T follicular helper cell (primary cell): Measurements from ENCODE around the gene PIGO.

ENCODE experiments used
- DNase-seq: peaks from one replicate; pipeline ENCODE4 v3.0.0-alpha.2; 2020; ENCODE audit warnings: low read depth

Gene PIGO

DNA sequence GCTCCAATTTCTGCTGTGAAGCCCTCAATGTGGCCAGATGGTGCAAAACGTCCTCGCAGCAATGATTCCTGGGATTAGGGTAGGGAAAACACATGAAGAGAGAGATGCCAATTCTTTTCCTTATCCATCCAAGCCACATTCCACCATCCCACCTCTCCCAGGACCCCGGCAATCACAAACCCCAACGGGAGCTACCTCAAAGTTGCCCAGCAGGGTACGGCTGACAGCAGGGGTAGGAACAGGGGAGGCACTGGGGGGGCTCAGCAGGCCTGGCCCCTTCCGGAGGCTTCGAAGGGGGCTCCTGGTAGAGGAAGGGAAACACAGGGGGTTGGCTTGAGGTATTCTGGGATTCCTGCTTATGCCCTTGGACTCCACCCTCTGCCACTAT, 9.9 kb upstream of the PIGO start:
- no peak for DNase-seq

DNA sequence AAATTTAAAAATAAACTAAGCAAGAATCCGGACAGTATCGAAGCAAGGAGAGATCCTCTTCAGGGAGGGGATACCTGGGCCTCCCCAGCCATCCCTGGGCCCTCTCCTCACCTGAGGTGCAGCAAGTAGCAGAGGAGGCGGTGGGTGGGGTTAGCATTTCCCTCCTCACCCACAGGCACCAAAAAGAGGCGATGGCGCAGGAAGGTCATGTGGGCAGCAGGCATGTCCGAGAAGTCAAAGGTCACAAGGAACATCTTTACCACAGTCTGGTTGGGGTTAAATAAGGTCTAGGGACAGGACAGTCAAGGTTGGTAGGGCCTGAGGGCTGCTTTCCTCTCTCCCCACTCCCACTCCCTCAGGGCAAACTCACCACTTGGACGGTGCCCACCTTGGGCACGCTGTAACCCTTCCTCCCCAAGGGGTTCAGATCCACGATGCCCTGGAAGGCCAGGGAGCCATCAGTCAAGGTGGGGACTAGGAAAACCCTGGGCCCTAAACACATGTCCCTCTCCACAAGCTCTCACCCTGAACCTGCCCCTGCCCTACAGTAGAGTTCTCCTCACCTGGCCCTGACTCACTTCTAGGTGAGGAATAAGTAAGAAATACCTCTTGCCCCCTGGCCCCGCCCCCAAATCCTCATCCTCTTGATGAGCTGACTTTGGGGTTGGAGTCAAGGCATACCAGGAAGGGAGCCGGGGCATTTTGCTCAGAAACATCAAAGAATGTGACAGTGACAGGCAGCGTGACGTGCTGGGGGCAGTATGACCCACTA, 9.4 kb upstream of the PIGO start:
- DNase-seq, result no peak

DNA sequence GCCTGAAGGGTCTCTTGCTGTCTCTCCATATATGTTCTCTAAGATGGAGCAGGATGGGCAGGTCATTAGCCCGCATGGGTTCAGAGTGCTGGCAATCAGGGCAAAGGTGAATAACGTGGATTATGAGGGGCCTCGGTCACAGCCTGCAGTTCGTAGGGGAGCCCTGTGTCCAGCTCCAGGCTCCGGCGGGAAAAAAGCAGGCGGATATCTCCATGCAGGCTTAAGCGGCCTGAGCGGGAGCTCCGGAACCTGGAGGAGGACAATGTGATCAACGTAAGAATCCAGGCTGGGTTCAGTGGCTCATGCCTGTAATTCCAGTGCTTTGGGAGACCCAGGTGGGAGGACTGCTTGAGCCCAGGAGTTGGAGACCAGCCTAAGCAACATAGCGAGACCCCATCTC, 8.7 kb upstream of the PIGO start:
- DNase-seq, result no peak

DNA sequence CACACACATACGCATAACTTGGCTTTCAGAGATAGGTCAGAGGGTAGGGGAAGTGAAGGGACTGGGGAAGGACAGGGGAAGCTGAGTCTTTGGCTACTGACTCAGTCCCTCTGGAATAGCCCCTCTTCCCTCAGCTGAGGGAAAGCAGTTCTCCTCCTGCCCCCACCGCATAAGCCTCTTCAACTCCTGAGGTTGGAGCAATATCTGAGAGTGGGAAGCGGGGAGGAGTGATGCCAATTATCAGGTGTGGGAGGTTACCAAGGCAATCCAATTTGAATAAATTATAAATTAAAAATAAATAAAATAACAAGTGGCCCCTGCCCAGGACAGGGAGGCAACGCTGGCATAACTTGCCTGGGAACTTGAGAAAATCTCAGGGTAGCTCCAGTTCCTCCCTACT, 8.2 kb upstream of the PIGO start:
- DNase-seq, result no peak

DNA sequence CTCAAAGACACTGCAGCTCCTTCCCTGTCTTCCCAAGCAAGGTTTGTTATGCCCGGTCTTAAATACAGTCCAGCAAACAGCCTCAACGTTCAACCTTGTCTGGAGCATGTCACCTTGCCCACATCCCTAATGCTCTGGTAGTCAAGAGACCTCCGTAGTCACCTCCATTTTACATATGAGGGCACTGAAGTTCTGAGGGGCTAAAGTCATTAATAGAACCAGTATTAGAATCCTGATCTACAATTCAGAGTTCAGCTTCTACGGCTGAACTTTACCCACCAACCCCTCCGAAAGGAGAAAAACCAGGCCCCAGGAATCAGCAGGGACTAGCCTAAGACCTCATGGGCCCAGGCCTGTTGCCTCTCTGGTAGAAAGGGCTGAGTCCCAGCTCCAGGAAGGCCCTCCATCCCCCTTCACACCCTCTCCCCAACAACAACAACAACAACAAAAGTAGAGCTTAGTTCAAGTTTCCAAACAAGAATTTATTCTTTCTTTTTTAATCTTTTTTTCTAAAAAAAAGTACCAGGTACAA, 7.3 kb upstream of the PIGO start:
- DNase-seq, result no peak

DNA sequence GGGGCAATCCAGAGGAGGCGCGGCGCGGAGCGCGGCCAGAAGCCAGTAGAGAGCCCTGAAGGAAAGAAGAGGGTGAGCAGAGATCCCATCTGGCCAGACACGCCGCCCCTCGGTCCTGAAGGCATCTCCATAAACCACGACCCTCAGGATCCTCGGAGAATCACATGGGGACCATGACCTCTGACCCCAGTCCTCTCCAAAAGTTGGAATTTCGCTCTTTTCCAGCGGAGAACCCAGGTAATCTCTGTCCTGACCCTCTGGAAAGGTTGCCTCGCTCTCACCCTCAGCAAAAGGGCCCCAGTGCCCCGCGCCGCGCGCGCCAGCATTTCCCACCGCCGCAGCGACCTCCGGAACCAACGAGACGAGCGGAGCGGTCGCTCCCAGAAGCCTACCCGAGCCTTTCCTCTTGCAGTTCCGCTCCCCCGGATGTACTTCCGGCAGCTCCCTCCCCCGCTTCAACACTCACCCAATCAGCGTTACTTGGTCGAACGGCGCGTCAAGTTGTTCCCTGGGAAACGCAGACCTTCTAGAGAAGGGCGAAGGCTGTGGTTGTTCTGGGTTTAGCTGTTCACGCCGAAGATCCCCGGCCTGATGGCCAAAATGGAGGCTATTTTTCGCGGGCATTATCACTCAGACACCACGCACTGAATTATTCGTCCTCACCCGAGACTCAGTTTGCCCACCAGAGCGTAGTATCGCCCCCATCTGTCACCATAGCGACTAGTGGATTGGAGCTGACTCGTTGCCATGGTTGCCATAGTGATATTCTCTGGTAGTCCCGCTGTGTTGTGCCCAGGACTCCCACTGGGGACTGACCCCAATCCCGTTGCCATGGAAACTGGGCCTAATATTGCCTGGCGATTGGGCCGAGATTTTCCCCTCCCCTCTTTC, 6.6 kb upstream of the PIGO start, which contains the start of gene STOML2:
Gene STOML2 (minus strand): TSS at position 363 of the 891 bp plus-strand sequence. CDS start 37 bp downstream, at position 326.
- peak; percentile 88 for DNase-seq

DNA sequence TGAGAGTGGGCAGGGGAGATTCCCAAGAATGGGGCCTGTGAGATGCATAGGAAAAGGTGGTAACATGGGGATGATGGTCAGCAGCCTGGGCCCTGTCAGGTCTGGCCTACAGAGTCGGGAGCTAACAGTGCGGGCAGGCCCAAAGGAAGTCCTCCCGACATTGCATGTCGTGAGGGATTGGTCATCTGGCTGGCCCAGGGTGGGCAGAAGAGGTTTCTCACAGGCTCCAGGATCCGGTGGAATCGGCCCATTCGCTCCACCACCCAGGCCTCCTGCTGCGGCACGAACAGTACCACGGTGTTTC, 6.0 kb upstream of the PIGO start:
- no peak for DNase-seq

DNA sequence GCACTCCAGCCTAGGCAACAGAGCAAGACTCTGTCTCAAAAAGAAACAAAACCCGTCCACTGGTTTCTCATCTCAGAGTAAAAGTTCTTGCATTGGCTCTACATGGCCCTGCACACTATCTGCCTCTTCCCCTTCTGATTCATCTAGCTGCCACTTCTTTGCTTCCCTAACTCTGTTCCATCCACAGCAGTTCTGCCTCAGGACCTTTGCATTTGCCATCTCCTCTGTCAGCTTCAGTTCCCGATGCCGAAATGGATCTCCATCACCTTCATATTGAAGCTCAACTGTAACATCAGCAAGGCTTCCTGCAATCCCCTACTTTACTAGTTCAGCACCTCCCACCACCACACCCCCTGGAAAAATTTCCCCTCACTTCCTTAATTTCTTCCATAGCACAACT, 1.2 kb upstream of the PIGO start:
- DNase-seq, result no peak

DNA sequence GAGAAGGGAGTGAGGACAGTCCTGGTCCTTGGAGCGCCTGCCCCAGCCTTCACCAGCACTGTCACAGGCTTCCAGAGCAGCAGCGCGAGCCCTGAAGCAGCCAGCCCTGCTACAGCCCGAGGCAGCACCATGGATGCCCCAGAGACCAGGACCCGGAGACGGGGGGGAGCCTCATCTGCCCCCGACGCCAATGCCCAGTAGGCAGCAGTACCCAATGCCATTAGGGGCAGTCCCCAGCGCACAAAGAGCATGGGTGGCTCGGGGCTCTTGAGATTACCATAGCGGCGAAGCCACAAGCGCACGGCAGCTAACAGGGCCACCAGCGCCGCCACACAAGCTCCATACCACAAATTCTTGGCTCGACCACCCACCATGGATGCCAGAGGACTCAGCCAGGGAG, 4.9 kb downstream of the PIGO start:
- no peak for DNase-seq

DNA sequence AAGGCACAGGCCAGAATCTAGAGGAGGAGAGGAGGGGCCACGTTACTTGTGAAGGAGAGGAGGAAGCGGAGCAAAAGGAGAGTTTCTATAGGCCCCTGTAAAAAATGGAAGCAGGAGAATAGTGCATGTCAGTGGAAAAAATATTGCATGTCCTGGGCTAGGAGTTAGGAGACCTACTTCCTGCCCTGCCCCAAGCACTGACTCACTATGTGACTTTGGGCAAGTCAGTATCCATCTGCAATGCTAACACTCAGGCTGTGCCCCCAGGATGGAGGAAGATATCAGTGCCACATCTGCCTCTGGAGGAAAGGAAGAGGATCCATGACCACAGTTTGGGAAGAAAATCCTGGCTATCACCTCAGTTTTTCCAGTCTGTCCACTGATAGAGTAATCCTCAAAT, 7.0 kb downstream of the PIGO start:
- DNase-seq, result no peak

DNA sequence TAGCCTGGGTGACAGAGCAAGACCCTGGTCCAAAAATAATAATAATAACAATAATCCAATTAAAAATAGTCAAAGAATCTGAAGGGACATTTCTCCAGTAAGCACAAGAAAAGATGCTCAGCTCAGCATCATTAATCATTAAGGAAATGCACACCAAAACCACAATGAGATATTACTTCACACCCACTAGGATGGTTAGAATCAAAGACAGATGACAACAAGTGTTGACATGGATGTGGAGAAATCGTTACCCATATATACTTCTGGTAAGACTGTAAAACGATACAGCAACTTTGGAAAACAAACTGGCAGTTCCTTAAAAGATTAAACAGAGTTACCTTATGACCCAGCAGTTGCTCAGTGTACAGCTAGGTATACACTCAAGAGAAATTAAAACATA, 11.3 kb downstream of the PIGO start:
- no peak for DNase-seq

DNA sequence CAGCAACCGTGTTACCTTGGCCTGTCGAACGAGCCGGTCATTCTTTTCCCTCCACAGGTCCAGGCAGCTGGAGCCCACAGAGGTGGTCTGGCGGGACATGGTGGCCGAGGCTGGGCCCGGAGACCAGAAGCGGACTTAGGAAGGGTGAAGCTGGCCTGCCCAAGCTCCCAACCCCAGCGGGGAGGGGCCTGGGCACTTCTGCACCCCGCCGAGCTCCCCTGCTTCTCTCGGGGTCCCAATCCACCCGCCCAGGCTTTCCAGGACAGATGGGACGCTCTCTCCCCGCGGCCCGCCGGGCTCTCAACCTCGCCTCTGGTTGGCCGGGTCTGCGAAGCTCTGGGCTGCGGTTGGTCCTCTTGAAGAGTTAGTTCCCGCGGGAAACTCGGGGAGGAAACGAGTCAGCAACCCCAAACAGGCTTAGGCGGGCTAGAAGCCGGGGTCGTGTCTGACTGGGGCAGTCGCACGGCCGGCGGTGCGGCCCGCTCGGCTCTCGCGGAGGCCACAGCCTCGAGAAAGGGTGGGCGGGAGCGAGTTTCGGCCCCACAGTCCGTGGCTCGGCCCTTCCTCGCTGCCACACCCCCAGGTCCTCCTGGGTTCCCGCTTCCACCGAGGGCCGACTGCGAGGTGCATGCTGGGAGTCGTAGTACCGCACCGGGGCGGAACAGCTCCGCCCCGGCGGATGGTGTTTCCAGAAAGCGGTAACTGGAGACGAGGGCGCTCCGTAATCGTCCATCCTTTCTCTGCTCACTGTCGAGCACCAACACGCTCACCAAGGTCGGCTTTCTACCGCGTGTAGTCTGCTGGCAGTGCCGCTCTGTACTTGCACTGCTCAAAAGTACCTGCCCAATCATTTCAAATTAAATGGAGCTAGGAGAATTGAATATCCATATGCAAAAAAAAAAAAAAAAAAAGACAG, 16.7 kb downstream of the PIGO start, which contains the start of gene FANCG:
Gene FANCG (minus strand): TSS at position 517 of the 916 bp plus-strand sequence. CDS start 418 bp downstream, at position 99.
- DNase-seq, result peak; percentile 65

DNA sequence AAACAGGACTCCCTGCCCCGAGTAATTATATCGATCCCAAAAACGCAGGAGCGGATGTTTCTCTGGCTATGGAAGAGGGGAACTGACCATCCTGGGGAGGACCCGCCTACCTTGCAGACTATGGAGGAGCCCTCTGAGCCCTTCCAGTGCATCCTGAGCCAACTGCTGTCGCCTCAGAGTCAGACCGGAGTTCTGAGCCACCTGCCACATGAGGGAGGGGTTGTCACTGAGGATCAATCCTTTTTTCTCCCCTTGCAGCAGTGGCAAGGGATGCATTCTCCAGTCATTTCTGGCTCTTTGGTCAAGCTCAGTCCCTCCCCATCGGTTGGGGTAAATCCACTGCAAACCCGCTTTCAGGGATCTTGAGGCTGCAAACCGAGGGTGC, 17.4 kb downstream of the PIGO start:
- DNase-seq, result no peak

DNA sequence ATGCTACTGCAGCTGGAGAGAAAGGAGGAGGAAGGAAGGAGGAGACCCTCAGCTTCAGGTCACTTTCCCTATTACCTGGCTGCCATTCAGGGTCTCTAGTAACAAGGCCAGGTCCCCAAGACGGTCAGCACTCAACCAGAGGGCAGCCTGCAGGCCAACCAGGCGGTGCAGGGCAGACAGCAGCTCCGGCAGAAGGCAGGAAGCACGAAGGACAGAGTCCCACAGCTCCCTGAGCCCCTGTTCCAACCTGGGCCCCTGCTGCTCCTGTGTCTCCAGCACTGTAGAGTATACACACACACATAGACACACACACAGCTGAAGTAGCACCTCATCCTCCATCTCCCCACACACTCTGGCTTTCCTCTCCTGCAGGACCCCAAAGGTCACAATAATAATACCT, 18.3 kb downstream of the PIGO start:
- DNase-seq, result no peak

DNA sequence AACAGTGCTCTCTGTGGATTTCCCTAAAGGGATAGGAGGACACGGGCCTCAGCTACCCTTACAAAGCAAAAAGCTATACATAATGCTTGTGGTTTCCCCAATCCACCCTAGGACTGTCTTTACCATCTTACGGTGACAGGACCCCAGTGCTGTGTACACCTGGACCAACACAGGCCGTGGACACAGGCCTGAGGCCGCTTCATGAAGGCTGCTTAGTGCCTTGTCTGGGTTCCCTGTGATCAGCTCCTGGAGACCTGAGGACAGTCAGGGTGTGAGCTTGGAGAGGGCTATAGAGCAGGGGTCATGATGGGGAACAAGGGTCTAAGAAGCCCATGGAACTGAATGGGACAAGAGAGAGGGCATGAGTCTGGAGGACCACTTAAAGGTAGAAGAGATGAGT, 19.5 kb downstream of the PIGO start:
- no peak for DNase-seq

DNA sequence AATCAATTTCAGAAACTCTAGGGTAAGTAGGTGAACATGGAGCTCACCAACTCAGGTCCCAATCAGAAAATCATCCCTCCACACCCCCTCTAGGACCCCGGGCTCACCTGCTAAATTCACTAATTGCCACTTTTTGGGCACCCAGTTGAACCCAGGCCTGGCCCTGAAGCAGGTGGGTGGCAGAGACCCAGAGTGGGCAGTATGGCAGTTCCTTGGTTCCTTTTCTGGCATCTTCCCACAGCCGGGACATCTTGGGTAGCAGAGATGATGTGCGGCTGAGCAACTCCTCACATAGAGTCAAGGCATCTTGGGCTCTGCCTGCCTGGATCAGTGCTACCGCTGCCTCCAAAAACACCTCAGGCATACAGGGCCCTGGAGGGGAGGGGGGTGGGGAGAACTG, 21.0 kb downstream of the PIGO start:
- DNase-seq, result no peak

DNA sequence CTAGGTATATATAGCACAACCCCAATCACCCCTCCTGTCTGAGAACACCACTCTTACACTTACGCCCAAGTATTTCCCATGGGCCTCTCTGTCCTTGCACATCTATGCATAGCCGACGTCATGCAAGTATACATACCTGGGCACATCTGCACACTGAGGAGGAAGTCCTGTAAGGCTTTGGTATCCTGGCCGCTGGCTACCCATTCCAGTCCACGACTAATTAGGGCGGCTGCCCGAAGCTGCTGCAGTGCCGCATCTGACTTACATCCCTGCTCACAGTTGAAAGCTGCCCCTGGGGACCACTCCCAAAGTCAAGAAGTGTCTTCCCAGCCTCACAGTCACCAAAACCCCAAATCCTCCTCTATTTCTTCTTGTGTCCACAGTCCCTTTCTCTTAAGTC, 21.6 kb downstream of the PIGO start:
- no peak for DNase-seq

DNA sequence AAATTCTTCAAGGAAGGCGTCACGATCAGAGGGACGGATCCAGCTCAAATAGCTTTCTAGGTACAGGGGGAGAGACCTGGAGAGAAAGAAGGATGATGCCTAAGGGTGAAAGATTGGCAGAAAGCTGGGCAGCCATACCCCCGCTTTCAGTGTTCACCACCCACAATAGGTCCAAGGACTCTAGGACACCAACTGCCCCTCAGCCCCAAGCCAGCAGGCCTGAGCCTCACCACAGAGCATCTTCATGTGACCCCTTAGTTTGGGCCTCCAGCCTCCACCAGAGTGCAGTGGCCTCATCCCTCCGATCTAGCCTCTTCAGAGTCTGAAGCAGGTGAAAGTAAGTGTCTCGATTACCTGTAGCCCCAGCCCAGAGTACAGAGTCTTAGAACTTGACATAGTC, 22.2 kb downstream of the PIGO start:
- no peak for DNase-seq

DNA sequence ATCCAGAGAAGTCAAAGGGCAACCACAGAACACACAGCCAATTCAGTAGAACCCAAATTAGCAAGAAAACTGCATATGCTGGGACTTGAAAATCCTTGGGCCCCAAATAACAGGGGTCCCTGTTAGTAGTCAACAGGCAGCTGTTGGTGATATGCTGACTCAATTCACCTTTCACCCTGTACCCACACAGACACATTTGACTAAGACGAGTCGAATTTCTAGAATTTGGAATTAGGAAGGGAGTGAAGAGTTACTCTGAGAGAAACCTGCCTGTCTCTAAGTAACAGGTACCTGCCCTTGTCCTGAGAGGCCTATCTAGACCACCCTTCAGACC, 23.1 kb downstream of the PIGO start:
- no peak for DNase-seq

DNA sequence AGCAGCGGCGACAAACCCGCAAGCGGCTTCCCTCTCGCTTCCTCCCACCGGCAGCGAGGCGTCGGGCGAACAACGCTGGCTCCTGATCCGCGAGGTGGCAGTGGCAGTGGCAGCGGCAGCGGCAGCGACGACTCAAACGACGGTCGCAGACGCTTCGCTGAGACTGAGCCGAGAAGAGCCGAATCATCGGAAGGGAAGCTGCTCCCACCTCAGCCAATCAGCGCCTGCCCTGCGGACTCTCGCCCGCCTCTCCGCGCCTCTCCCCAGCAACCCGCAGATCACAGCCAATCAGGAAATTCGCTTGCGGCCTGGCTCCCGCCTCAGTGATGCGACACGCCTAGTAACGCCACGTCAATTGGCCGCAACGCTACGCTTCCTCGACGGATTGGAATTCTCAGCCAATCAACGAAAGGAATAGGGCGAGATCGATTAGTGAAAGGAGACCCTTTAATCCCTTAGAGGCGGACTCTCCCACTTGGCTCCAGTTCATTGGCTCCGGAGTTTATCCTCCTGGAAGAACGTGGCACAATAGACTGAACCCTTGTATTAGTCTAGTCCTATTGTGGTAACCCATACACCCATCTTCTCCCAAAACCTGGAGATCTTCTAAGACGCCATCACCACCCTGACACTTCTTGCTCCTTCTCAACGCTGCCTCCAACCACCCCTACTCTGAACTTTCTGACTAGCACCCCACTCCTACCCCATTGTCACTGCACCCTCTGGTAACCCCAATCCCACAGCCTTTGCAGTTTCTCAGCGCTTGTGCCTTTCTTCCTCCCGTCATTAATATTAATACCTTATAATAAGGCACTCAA, 23.7 kb downstream of the PIGO start, which contains the start of gene VCP:
Gene VCP (minus strand): TSS at position 165 of the 818 bp plus-strand sequence. CDS start 272 bp downstream, outside the sequence.
- DNase-seq, result peak; percentile 97

DNA sequence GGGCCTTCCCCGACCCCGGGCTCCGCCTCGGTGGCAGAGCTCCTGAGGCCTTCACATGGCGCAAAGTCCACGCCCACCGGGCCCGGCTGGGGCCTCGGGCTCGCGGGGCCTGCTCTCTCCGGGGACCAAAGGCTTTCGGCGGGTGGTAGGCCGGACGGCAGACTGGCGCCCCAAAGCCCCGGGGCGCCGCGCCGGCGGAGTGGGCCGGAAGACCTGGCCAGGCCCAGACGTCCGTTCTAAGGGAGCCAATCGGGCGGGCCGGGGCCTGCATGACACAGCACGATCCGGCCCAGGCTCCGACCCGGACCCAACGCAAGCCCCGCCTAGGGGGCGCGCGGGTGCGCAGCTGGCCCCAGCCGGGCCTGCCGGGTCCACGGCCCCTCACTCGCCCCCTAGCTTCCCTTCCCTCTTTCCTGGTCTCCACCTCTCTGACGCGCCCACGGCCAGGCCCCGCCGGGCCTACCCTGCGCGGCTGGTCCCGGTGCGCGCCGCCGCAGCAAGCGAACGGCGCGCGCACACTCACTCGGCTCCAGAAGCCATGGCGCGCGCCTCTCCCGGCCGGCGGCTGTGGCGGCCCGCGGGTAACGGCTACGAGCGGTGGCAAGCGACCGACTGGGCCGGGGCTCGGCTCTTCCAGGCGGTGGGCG, 24.5 kb downstream of the PIGO start:
- DNase-seq, result peak; percentile 60
